ENCODE measurements around the gene UBAP1.

- TF ChIP-seq TAF1 (IDR thresholded peaks at IDR 0.05; ENCODE audit: borderline replicate concordance, insufficient read depth, low read length) (no peak), POLR2AphosphoS5 (IDR thresholded peaks at IDR 0.05; ENCODE audit: low read depth, low read length) (no peak)
- TF ChIP-seq, protein P1, sequence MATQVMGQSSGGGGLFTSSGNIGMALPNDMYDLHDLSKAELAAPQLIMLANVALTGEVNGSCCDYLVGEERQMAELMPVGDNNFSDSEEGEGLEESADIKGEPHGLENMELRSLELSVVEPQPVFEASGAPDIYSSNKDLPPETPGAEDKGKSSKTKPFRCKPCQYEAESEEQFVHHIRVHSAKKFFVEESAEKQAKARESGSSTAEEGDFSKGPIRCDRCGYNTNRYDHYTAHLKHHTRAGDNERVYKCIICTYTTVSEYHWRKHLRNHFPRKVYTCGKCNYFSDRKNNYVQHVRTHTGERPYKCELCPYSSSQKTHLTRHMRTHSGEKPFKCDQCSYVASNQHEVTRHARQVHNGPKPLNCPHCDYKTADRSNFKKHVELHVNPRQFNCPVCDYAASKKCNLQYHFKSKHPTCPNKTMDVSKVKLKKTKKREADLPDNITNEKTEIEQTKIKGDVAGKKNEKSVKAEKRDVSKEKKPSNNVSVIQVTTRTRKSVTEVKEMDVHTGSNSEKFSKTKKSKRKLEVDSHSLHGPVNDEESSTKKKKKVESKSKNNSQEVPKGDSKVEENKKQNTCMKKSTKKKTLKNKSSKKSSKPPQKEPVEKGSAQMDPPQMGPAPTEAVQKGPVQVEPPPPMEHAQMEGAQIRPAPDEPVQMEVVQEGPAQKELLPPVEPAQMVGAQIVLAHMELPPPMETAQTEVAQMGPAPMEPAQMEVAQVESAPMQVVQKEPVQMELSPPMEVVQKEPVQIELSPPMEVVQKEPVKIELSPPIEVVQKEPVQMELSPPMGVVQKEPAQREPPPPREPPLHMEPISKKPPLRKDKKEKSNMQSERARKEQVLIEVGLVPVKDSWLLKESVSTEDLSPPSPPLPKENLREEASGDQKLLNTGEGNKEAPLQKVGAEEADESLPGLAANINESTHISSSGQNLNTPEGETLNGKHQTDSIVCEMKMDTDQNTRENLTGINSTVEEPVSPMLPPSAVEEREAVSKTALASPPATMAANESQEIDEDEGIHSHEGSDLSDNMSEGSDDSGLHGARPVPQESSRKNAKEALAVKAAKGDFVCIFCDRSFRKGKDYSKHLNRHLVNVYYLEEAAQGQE (IDR thresholded peaks at IDR 0.05; ENCODE audit: insufficient read depth in 1 of 2, low read depth in 2 of 2, low read length in 2 of 2): no peak
These were observed 21.2 kb downstream of the UBAP1 start for GRCh38 chr9:34200092-34200491.
